ENCODE data around the gene SENP6. TPM values are rescaled to one million over a fixed set of nuclear protein-coding genes. Genes with fewer than 3 reads are reported as not detected.

The SENP6 gene
- total RNA-seq, 1 experiment from 2014 or later, result 116 TPM

DNA sequence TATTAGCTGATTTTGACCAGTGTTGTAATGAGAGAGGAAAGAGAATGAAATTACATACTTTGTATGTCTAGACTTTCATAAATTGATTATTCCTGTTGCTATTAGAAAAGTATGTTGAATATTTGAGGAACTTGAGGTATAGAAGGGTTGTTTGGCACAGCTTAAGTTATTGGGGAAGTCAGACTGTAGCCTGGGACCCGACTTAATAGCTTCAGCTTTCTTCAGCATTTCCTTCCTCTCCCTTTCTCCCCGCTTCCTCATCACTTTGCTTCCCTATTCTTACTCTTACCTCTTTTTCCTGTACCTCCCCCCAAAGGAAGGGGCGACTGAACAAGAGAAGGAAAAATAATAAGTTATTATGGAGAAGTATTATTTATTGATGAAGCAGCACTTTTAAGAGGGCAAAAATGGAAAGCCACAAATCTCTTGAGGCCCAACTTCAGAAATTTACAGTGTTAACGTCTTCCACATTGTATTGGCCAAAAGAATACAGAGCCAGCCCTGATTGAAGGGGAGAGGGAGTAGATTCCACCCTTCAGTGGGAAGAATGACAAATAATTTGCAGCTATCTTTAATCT, 7.4 kb downstream of the SENP6 start:
- H3K23ac ChIP-seq (ENCODE audit: insufficient read length, low read depth, low read length), result no peak overlapping the region
- no peak overlapping the region for H4K5ac ChIP-seq (ENCODE audit: insufficient read length, low read depth, low read length)
- H3K9ac ChIP-seq (ENCODE audit: extremely low read depth, insufficient read length, low read length), result no peak overlapping the region
- no peaks in the 10 kb centered on the region for H3K27me3 ChIP-seq (ENCODE audit: insufficient read depth, low read length)
- no peak overlapping the region for H3K4me2 ChIP-seq (ENCODE audit: insufficient read depth, insufficient read length, low read length)
- TF ChIP-seq, protein P1, sequence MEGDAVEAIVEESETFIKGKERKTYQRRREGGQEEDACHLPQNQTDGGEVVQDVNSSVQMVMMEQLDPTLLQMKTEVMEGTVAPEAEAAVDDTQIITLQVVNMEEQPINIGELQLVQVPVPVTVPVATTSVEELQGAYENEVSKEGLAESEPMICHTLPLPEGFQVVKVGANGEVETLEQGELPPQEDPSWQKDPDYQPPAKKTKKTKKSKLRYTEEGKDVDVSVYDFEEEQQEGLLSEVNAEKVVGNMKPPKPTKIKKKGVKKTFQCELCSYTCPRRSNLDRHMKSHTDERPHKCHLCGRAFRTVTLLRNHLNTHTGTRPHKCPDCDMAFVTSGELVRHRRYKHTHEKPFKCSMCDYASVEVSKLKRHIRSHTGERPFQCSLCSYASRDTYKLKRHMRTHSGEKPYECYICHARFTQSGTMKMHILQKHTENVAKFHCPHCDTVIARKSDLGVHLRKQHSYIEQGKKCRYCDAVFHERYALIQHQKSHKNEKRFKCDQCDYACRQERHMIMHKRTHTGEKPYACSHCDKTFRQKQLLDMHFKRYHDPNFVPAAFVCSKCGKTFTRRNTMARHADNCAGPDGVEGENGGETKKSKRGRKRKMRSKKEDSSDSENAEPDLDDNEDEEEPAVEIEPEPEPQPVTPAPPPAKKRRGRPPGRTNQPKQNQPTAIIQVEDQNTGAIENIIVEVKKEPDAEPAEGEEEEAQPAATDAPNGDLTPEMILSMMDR (conservative IDR thresholded peaks at IDR 0.05), result no peak
- H3K23me2 ChIP-seq (ENCODE audit: insufficient read length, low read depth, low read length, poor library complexity, severe bottlenecking), result no peaks in the 10 kb centered on the region
- H3K18ac ChIP-seq (ENCODE audit: insufficient read length, low read depth, low read length), result no peak overlapping the region
- no peak overlapping the region for H3K27ac ChIP-seq (ENCODE audit: insufficient read length, low read depth, low read length)
- H4K20me1 ChIP-seq (ENCODE audit: control insufficient read depth, insufficient read depth, insufficient read length), result no peaks in the 10 kb centered on the region
- H3K79me1 ChIP-seq (ENCODE audit: insufficient read depth, low read depth, low read length, poor library complexity, severe bottlenecking), result peaks cover 10% of the 10 kb centered on the region
- H2BK15ac ChIP-seq (ENCODE audit: low read depth, low read length), result no peak overlapping the region
- no peak overlapping the region for H3T11ph ChIP-seq (ENCODE audit: low read length)
- no peak overlapping the region for H3K4ac ChIP-seq (ENCODE audit: low read depth, low read length)
- no peak overlapping the region for H4K91ac ChIP-seq (ENCODE audit: insufficient read length, low read depth, low read length)
- H3K9me3 ChIP-seq (ENCODE audit: control insufficient read depth, low read depth, low read length), result no peaks in the 10 kb centered on the region
- DNase-seq, result no peak
- H3K14ac ChIP-seq (ENCODE audit: insufficient read depth, low read length), result no peak overlapping the region
- H2AK5ac ChIP-seq (ENCODE audit: insufficient read length, low read length), result no peak overlapping the region
- no peak overlapping the region for H2BK5ac ChIP-seq (ENCODE audit: insufficient read length, low read length)
- no peaks in the 10 kb centered on the region for H3K9me3 Mint-ChIP-seq
- peaks cover 4% of the 10 kb centered on the region; the same call in 1 of the 2 replicates for H3K4me1 ChIP-seq (ENCODE audit: insufficient read depth, low read length)
- H2AFZ ChIP-seq (ENCODE audit: low read length), result no peak overlapping the region
- no peak overlapping the region for H2BK20ac ChIP-seq (ENCODE audit: low read depth, low read length, poor library complexity, severe bottlenecking)
- peak overlapping the region in 2 of 3 experiments; percentile 47 to 55; a peak in 3 of 7 replicates for H3K27ac Mint-ChIP-seq
- H3K27me3 Mint-ChIP-seq (ENCODE audit: low read depth), result no peaks in the 10 kb centered on the region
- peaks cover 70% of the 10 kb centered on the region for H3K79me2 ChIP-seq (ENCODE audit: insufficient read depth, low read length)
- no peak overlapping the region for H4K8ac ChIP-seq (replicated peaks; ENCODE audit: insufficient read length, low read depth, low read length)
- H2BK120ac ChIP-seq (ENCODE audit: low read depth, low read length, poor library complexity, severe bottlenecking), result no peak overlapping the region
- H3K4me3 Mint-ChIP-seq, result no peak overlapping the region
- WGBS (ENCODE audit: extremely low coverage, insufficient read length, low lambda C conversion rate), result no CpG with 5 or more reads among the region's 4 CpGs
- H3K4me1 Mint-ChIP-seq, result peaks cover 59 to 63% of the 10 kb centered on the region in 2 experiments
- H3K36me3 Mint-ChIP-seq (ENCODE audit: insufficient read depth in 1 of 3, low read depth in 3 of 3), result peaks cover 0 to 10% (median 4%) of the 10 kb centered on the region in 3 experiments; a peak in 4 of 7 replicates
- H3K56ac ChIP-seq (ENCODE audit: insufficient read length, low read depth, low read length), result no peak overlapping the region
- no peak overlapping the region for H2BK12ac ChIP-seq (ENCODE audit: insufficient read length, low read depth, low read length)

All from H9 (cell line).